ENCODE results near the gene MAPK12.

DNA sequence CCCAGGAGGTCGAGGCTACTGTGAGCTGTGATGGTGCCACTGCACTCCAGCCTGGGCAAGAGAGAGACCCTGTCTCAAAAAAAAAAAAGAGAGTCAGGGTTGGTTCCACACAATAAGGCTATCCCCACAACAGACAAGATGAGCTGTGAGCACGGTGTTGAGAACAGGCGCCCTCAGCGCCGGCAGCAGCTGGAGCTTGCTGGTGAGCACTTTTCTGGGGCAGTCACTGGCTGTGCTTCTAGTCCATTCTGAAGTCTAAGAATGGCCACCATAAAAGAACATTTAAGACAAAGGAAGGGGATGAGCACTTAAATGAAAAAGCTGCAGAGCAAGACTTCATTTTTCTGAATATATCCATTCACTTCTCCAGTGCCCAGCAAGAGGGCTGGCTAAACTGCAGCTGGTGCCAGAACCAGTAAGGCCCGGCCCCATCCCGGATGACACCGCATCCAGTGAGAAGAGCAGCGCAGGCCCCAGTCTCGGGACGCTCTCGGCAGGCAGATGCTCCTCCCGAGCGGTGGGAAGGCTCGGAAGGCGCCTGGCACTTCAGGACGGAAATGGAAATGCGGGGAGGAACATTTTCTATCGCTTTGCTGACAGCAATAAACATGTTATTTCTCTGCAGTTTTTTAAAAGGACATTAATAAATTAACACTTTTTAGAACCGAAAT is 28.9 kb downstream of the MAPK12 start:
- TF ChIP-seq, protein P1, sequence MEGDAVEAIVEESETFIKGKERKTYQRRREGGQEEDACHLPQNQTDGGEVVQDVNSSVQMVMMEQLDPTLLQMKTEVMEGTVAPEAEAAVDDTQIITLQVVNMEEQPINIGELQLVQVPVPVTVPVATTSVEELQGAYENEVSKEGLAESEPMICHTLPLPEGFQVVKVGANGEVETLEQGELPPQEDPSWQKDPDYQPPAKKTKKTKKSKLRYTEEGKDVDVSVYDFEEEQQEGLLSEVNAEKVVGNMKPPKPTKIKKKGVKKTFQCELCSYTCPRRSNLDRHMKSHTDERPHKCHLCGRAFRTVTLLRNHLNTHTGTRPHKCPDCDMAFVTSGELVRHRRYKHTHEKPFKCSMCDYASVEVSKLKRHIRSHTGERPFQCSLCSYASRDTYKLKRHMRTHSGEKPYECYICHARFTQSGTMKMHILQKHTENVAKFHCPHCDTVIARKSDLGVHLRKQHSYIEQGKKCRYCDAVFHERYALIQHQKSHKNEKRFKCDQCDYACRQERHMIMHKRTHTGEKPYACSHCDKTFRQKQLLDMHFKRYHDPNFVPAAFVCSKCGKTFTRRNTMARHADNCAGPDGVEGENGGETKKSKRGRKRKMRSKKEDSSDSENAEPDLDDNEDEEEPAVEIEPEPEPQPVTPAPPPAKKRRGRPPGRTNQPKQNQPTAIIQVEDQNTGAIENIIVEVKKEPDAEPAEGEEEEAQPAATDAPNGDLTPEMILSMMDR (IDR thresholded peaks at IDR 0.05), result no peak
- no peak for TF ChIP-seq EZH2 (IDR thresholded peaks at IDR 0.05; ENCODE audit: borderline replicate concordance, insufficient read depth, low read depth, low read length, poor library complexity, severe bottlenecking)

Measured in B cell (primary cell).